HEK293T (cell line): ENCODE measurements around the gene ASF1A.

ENCODE experiments used
- CTCF ChIA-PET: fragments of 350-600 bp; formaldehyde crosslinking; extraction: SDS; loops from one replicate; lab custom pipeline; 2021; ENCODE audit warnings: antibody characterized with exemption, inconsistent platforms; lab: Yijun Ruan, JAX
- POLR2A ChIA-PET: fragments of 350-600 bp; formaldehyde crosslinking; extraction: SDS; loops from one replicate; lab custom pipeline; 2020; ENCODE audit warnings: antibody characterized with exemption, inconsistent platforms; lab: Yijun Ruan, JAX
- DNase-seq: peaks from one replicate; pipeline ENCODE4 v3.0.0; 2012; ENCODE audit warnings: mixed read lengths; ENCODE audit errors: extremely low spot score
- ARNT ChIP-seq: fragments of 450-650 bp; IDR thresholded peaks from 2 replicates; pipeline ENCODE4 v1.6.1; 2017; ENCODE audit warnings: mild to moderate bottlenecking
- BHLHE40 ChIP-seq: fragments of 450-650 bp; IDR thresholded peaks from 2 replicates; pipeline ENCODE4 v1.6.1; 2016; ENCODE audit warnings: mild to moderate bottlenecking, moderate library complexity, borderline replicate concordance
- CTBP1 ChIP-seq: fragments of 450-650 bp; IDR thresholded peaks from 2 replicates; pipeline ENCODE4 v1.6.1; 2016; ENCODE audit warnings: borderline replicate concordance
- ELF4 ChIP-seq: fragments of 450-650 bp; IDR thresholded peaks from 2 replicates; pipeline ENCODE4 v1.6.1; 2017; ENCODE audit warnings: antibody characterized with exemption
- FOXA1 ChIP-seq: fragments of 450-650 bp; IDR thresholded peaks from 2 replicates; pipeline ENCODE4 v1.6.1; 2016; ENCODE audit warnings: mild to moderate bottlenecking
- FOXK2 ChIP-seq: fragments of 450-650 bp; IDR thresholded peaks from 2 replicates; pipeline ENCODE4 v1.6.1; 2016; ENCODE audit warnings: mild to moderate bottlenecking
- FOXM1 ChIP-seq: fragments of 450-650 bp; IDR thresholded peaks from 2 replicates; pipeline ENCODE4 v1.6.1; 2017; ENCODE audit warnings: mild to moderate bottlenecking, borderline replicate concordance
- HDGF ChIP-seq: fragments of 450-650 bp; IDR thresholded peaks from 2 replicates; pipeline ENCODE4 v1.6.1; 2017; ENCODE audit warnings: antibody characterized with exemption, borderline replicate concordance
- L3MBTL2 ChIP-seq: fragments of 450-650 bp; conservative IDR thresholded peaks from 2 replicates; pipeline ENCODE4 v1.6.1; 2016; ENCODE audit warnings: mild to moderate bottlenecking
- LEF1 ChIP-seq: fragments of 450-650 bp; IDR thresholded peaks from 2 replicates; pipeline ENCODE4 v1.6.1; 2017; ENCODE audit warnings: mild to moderate bottlenecking, borderline replicate concordance
- NFRKB ChIP-seq: fragments of 450-650 bp; IDR thresholded peaks from 2 replicates; pipeline ENCODE4 v1.6.1; 2016; ENCODE audit warnings: mild to moderate bottlenecking, moderate library complexity
- PKNOX1 ChIP-seq: fragments of 450-650 bp; IDR thresholded peaks from 2 replicates; pipeline ENCODE4 v1.6.1; 2016
- SP1 ChIP-seq: fragments of 450-650 bp; IDR thresholded peaks from 2 replicates; pipeline ENCODE4 v1.6.1; 2017
- SUZ12 ChIP-seq: fragments of 450-650 bp; IDR thresholded peaks from 2 replicates; pipeline ENCODE4 v1.6.1; 2016; ENCODE audit warnings: mild to moderate bottlenecking
- TARDBP ChIP-seq: fragments of 450-650 bp; IDR thresholded peaks from 2 replicates; pipeline ENCODE4 v1.6.1; 2016
- ZNF384 ChIP-seq: fragments of 450-650 bp; IDR thresholded peaks from 2 replicates; pipeline ENCODE4 v1.6.1; 2016

ASF1A gene

GRCh38 chr6:118876198-118876597 is 17.8 kb upstream of the ASF1A start:
- CTCF ChIA-PET = no interaction called here
- TF ChIP-seq ZNF384 (no peak), ARNT (no peak), FOXM1 (no peak), ELF4 (no peak), HDGF (no peak), FOXK2 (no peak), NFRKB (no peak), TARDBP (no peak), L3MBTL2 (no peak), SP1 (no peak), PKNOX1 (no peak), CTBP1 (no peak), FOXA1 (no peak), LEF1 (no peak), BHLHE40 (no peak), SUZ12 (no peak)
- POLR2A ChIA-PET = interaction anchor here (1.0 kb wide), 1 partner anchor 19 kb away, joined by 3 read pairs; no protein-coding TSS in a partner anchor
- DNase-seq = no peak

- POLR2A ChIA-PET = no interaction called here
- DNase-seq = no peak
- no peak for TF ChIP-seq ZNF384
- no peak for TF ChIP-seq CTBP1
- TF ChIP-seq FOXM1 = no peak
- no peak for TF ChIP-seq ARNT
- no peak for TF ChIP-seq FOXA1
- TF ChIP-seq PKNOX1 = no peak
- TF ChIP-seq LEF1 = no peak
- TF ChIP-seq NFRKB = no peak
- TF ChIP-seq BHLHE40 = no peak
- TF ChIP-seq HDGF = no peak
- no peak for TF ChIP-seq L3MBTL2
- TF ChIP-seq SP1 = no peak
- no peak for TF ChIP-seq FOXK2
- TF ChIP-seq ELF4 = no peak
- TF ChIP-seq TARDBP = no peak
- CTCF ChIA-PET = no interaction called here
These were observed 17.1 kb upstream of the ASF1A start for GRCh38 chr6:118876814-118877213.

GRCh38 chr6:118877806-118878205 is 16.1 kb upstream of the ASF1A start:
- TF ChIP-seq LEF1 = no peak
- TF ChIP-seq L3MBTL2 = no peak
- TF ChIP-seq FOXA1 = no peak
- no peak for TF ChIP-seq TARDBP
- TF ChIP-seq SUZ12 = no peak
- TF ChIP-seq CTBP1 = no peak
- no peak for TF ChIP-seq SP1
- no peak for TF ChIP-seq HDGF
- TF ChIP-seq ELF4 = no peak
- ChIA-PET POLR2A (no interaction called here), CTCF (no interaction called here)
- no peak for DNase-seq

GRCh38 chr6:118881440-118882313 is 12.3 kb upstream of the ASF1A start:
- ChIA-PET CTCF (interaction anchor here (0.6 kb wide), 2 partner anchors 29 to 110 kb away, joined by 3 to 4 read pairs; no protein-coding TSS in a partner anchor), POLR2A (interaction anchor here (1.0 kb wide), 1 partner anchor 8 kb away, joined by 3 read pairs; no protein-coding TSS in a partner anchor)
- TF ChIP-seq PKNOX1 (no peak), TARDBP (no peak), FOXA1 (no peak), L3MBTL2 (no peak), FOXK2 (no peak), FOXM1 (no peak)
- no peak for DNase-seq

DNA sequence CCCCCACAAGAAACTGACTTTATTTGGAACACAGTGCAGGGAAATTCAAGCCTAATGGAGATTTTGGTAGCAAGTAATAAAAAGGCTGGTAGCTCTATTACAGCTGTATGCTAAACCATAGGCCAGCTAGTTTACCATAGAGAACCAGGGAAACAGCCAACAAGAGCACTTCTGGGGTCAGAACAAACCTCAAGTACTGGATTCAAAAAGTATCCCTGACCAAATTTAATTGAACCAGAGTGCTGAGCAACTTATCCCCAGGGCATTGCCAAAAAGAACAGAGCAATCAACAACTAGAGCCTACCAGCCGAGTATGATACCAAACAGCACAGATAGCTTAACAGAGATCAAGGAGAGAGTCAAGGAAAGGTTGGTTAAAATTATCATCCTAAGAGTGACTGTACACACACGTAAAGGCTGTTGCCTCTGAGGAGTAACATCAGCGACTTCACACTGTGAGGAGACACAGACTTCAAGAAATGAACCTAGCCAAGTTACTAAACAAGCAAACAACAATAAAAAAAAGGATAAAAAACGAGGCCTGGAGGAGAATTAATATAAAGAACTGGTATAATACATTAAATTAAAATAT is 11.5 kb upstream of the ASF1A start:
- DNase-seq = no peak
- no peak for TF ChIP-seq PKNOX1
- TF ChIP-seq L3MBTL2 = no peak
- ChIA-PET POLR2A (interaction anchor here (1.0 kb wide), 1 partner anchor 8 kb away, joined by 3 read pairs; no protein-coding TSS in a partner anchor), CTCF (interaction anchor here (0.6 kb wide), 2 partner anchors 29 to 109 kb away, joined by 3 to 4 read pairs; no protein-coding TSS in a partner anchor)
